Keratinocyte (primary cell): ENCODE measurements around the gene SLC20A1. TPM values are rescaled to one million over a fixed set of nuclear protein-coding genes. Genes with fewer than 3 reads are reported as not detected.

ENCODE experiments used
- DNase-seq: peaks from one replicate; pipeline ENCODE4 v3.0.0-alpha.2; 2011; ENCODE audit warnings: low read depth, missing footprints, low spot score
- FAIRE-seq: peaks from 2 replicates; lab custom pipeline; 2011; peaks lifted over from hg19 to GRCh38; lab: Jason Lieb, UNC
- H2AFZ ChIP-seq: 2 replicates; pipeline ENCODE4 v1.6.0; 2012; ENCODE audit warnings: low read length, control low read depth, inconsistent platforms; ENCODE audit not compliant: control insufficient read depth
- H3K27ac ChIP-seq: 2 replicates; pipeline ENCODE4 v1.5.1; 2011; ENCODE audit warnings: low read length; ENCODE audit not compliant: control insufficient read depth, insufficient read depth
- H3K27me3 ChIP-seq: 3 replicates; pipeline ENCODE4 v1.6.0; 2011; ENCODE audit warnings: low read length; ENCODE audit not compliant: control insufficient read depth, insufficient read depth; ENCODE audit errors: extremely low read depth
- H3K36me3 ChIP-seq, 2 experiments: 2 replicates in 1 of 2; 3 replicates in 1 of 2; pipeline ENCODE4 v1.5.1; 2011; ENCODE audit warnings: low read length in 2 of 2, mild to moderate bottlenecking in 1 of 2; ENCODE audit not compliant: control insufficient read depth in 2 of 2, insufficient read depth in 2 of 2; ENCODE audit errors: extremely low read depth in 1 of 2
- H3K4me1 ChIP-seq: 3 replicates; pipeline ENCODE4 v1.5.1; 2011; ENCODE audit warnings: low read length; ENCODE audit not compliant: control insufficient read depth, insufficient read depth; ENCODE audit errors: extremely low read depth
- H3K4me2 ChIP-seq: 3 replicates; pipeline ENCODE4 v1.6.0; 2011; ENCODE audit warnings: low read depth, low read length; ENCODE audit not compliant: control insufficient read depth, insufficient read depth; ENCODE audit errors: extremely low read depth
- H3K4me3 ChIP-seq, 3 experiments: fragments of 200-600 bp in 1 of 3; sonication (generic) in 1 of 3; 2 replicates in 2 of 3; 3 replicates in 1 of 3; pipeline ENCODE4 v1.5.1; 2011 to 2016; ENCODE audit warnings: low read length in 3 of 3, mild to moderate bottlenecking in 3 of 3, control low read depth in 2 of 3, inconsistent platforms in 1 of 3, low read depth in 1 of 3, mixed read lengths in 1 of 3, mixed run types in 1 of 3, moderate library complexity in 1 of 3; ENCODE audit not compliant: control insufficient read depth in 2 of 3, insufficient read depth in 2 of 3; ENCODE audit errors: extremely low read depth in 1 of 3
- H3K79me2 ChIP-seq: 2 replicates; pipeline ENCODE4 v1.6.0; 2012; ENCODE audit warnings: low read length; ENCODE audit not compliant: control insufficient read depth, insufficient read depth
- H3K9ac ChIP-seq: 3 replicates; pipeline ENCODE4 v1.6.0; 2011; ENCODE audit warnings: low read length; ENCODE audit not compliant: control insufficient read depth, insufficient read depth; ENCODE audit errors: extremely low read depth
- H3K9me1 ChIP-seq: 3 replicates; pipeline ENCODE4 v1.6.0; 2011; ENCODE audit warnings: low read length; ENCODE audit not compliant: control insufficient read depth, insufficient read depth; ENCODE audit errors: extremely low read depth
- H3K9me3 ChIP-seq: 2 replicates; pipeline ENCODE4 v1.5.1; 2012; ENCODE audit warnings: low read depth, low read length; ENCODE audit not compliant: control insufficient read depth
- H4K20me1 ChIP-seq: 3 replicates; pipeline ENCODE4 v1.6.0; 2011; ENCODE audit warnings: low read length; ENCODE audit not compliant: control insufficient read depth, insufficient read depth; ENCODE audit errors: extremely low read depth
- EZH2 ChIP-seq: IDR thresholded peaks from one replicate; pipeline ENCODE4 v1.6.1; 2012; ENCODE audit warnings: inconsistent platforms, mild to moderate bottlenecking, low read length, moderate library complexity
- dilution Hi-C: fragments of 300-500 bp; cut with MboI; formaldehyde crosslinking; loops from one replicate; pipeline ENCODE4 v1.7.0; 2020; ENCODE audit warnings: low sequenced_read_pairs; ENCODE audit not compliant: extremely low pct_ligation_motif_present
- polyA plus RNA-seq, 5 experiments: library from polyadenylated mRNA; depleted of rRNA in 3 of 5; stranded (reverse) in 3 of 5; stranded (forward) in 1 of 5; unstranded in 1 of 5; fragments of >200 nt; gene quantifications; 1 replicate in 1 of 5; 2 replicates in 3 of 5; 3 replicates in 1 of 5; pipeline versions ENCODE4 v1.2.1 to v1.2.3, GENCODE V29; 2011 to 2012; ENCODE audit warnings: missing spikeins in 2 of 5, low read depth in 1 of 5, low replicate concordance in 1 of 5
- TF ChIP-seq, protein P1 (sequence below), 3 experiments: IDR thresholded peaks in 1 of 3; conservative IDR thresholded peaks in 1 of 3; optimal IDR thresholded peaks in 1 of 3; 2 replicates in 2 of 3; 3 replicates in 1 of 3; pipeline versions ENCODE3 to v1.5.1; 2011; ENCODE audit warnings: low read length in 3 of 3, mild to moderate bottlenecking in 3 of 3, moderate library complexity in 2 of 3, control low read depth in 1 of 3, inconsistent platforms in 1 of 3; ENCODE audit not compliant: insufficient read depth in 2 of 3; ENCODE audit errors: extremely low read depth in 1 of 3

SLC20A1 gene
- polyA plus RNA-seq, 1 donor (not counting 4 experiments of a cell fraction or from before 2014, with no cell fraction given), result 265 TPM

DNA sequence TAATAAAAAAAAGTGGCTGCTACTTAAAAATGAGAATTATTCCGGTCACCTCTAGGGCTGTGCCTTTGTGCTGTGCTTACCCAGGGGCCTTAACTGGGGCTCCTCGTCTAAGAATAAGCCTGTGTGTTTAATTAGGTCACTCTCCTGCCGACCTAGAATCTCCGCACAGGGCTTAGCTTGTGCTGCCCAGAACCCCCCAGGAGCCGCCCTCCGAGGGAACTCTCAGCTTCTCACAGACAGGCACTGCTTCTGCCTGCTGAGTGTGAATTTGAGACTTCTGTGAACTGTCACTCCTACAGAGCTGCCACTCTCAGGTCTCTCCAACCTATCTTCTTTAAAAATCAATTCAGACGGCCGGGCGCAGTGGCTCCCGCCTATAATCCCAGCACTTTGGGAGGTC, 63.2 kb downstream of the SLC20A1 start:
- H3K27me3 ChIP-seq, result no peaks in the 10 kb centered on the region
- H3K27ac ChIP-seq, result no peak overlapping the region
- peaks cover 27% of the 10 kb centered on the region for H3K4me1 ChIP-seq
- H4K20me1 ChIP-seq, result no peaks in the 10 kb centered on the region
- no peaks in the 10 kb centered on the region for H3K79me2 ChIP-seq
- dilution Hi-C loops, result no loop called here
- H3K4me2 ChIP-seq, result no peak overlapping the region
- H3K9me3 ChIP-seq, result no peaks in the 10 kb centered on the region
- TF ChIP-seq, protein P1, sequence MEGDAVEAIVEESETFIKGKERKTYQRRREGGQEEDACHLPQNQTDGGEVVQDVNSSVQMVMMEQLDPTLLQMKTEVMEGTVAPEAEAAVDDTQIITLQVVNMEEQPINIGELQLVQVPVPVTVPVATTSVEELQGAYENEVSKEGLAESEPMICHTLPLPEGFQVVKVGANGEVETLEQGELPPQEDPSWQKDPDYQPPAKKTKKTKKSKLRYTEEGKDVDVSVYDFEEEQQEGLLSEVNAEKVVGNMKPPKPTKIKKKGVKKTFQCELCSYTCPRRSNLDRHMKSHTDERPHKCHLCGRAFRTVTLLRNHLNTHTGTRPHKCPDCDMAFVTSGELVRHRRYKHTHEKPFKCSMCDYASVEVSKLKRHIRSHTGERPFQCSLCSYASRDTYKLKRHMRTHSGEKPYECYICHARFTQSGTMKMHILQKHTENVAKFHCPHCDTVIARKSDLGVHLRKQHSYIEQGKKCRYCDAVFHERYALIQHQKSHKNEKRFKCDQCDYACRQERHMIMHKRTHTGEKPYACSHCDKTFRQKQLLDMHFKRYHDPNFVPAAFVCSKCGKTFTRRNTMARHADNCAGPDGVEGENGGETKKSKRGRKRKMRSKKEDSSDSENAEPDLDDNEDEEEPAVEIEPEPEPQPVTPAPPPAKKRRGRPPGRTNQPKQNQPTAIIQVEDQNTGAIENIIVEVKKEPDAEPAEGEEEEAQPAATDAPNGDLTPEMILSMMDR (optimal IDR thresholded peaks at IDR 0.05 in 1 of 3, IDR thresholded peaks at IDR 0.05 in 1 of 3, conservative IDR thresholded peaks at IDR 0.05 in 1 of 3; ENCODE audit: extremely low read depth in 1 of 3, insufficient read depth in 2 of 3, low read length in 3 of 3), result no peak
- TF ChIP-seq EZH2, result no peak
- H2AFZ ChIP-seq, result no peak overlapping the region
- DNase-seq (no peak), FAIRE-seq (no peak)
- no peak overlapping the region for H3K9ac ChIP-seq
- H3K36me3 ChIP-seq, result no peaks in the 10 kb centered on the region
- H3K9me1 ChIP-seq, result no peaks in the 10 kb centered on the region
- H3K4me3 ChIP-seq, result no peak overlapping the region

- H3K36me3 ChIP-seq, result no peaks in the 10 kb centered on the region
- H3K27ac ChIP-seq, result no peak overlapping the region
- H3K4me3 ChIP-seq, result no peak overlapping the region
- TF ChIP-seq EZH2, result no peak
- TF ChIP-seq, protein P1 (optimal IDR thresholded peaks at IDR 0.05 in 1 of 3, IDR thresholded peaks at IDR 0.05 in 1 of 3, conservative IDR thresholded peaks at IDR 0.05 in 1 of 3; ENCODE audit: extremely low read depth in 1 of 3, insufficient read depth in 2 of 3, low read length in 3 of 3), result no peak
- no peaks in the 10 kb centered on the region for H4K20me1 ChIP-seq
- H3K27me3 ChIP-seq, result no peaks in the 10 kb centered on the region
- H3K9me1 ChIP-seq, result no peaks in the 10 kb centered on the region
- DNase-seq, result no peak
- H3K4me2 ChIP-seq, result no peak overlapping the region
- FAIRE-seq, result no peak
- no peak overlapping the region for H3K9ac ChIP-seq
- no peaks in the 10 kb centered on the region for H3K9me3 ChIP-seq
- H3K4me1 ChIP-seq, result peaks cover 28% of the 10 kb centered on the region
- H2AFZ ChIP-seq, result no peak overlapping the region
- dilution Hi-C loops, result no loop called here
- H3K79me2 ChIP-seq, result no peaks in the 10 kb centered on the region
These were observed 64.0 kb downstream of the SLC20A1 start for GRCh38 chr2:112709703-112710102.
